ENCODE data around the gene INPP4A. TPM values are rescaled to one million over a fixed set of nuclear protein-coding genes. Genes with fewer than 3 reads are reported as not detected.

The INPP4A gene
- total RNA-seq, 2 donors from 2014 or later = 10.9 to 12.2 TPM

GRCh38 chr2:98522854-98523253, 78.2 kb downstream of the INPP4A start:
- Histone ChIP-seq H3K27me3 (no peaks in the 10 kb centered on the region), H3K9me3 (no peaks in the 10 kb centered on the region), H3K4me3 (no peak overlapping the region), H3K36me3 (replicated peaks in 1 of 2; ENCODE audit: insufficient read depth in 1 of 2, low read depth in 2 of 2) (no peaks in the 10 kb centered on the region), H3K4me1 (peaks cover 13% of the 10 kb centered on the region), H3K27ac (no peak overlapping the region)
- ATAC-seq = no peak
- 90 to 93% methylated on average over 2 of the region's 2 CpGs for WGBS, 2 donors
- no peak for DNase-seq
- no peak for TF ChIP-seq POLR2A (IDR thresholded peaks at IDR 0.05)
- TF ChIP-seq CTCF (IDR thresholded peaks at IDR 0.05) = no peak
- intact Hi-C loops (cut with DNase I) = no loop called here

- Histone ChIP-seq H3K4me1 (peaks cover 9% of the 10 kb centered on the region), H3K27me3 (no peaks in the 10 kb centered on the region), H3K27ac (no peak overlapping the region), H3K36me3 (replicated peaks in 1 of 2; ENCODE audit: insufficient read depth in 1 of 2, low read depth in 2 of 2) (no peaks in the 10 kb centered on the region), H3K9me3 (no peaks in the 10 kb centered on the region), H3K4me3 (no peak overlapping the region)
- 36 to 42% methylated on average over 3 of the region's 3 CpGs for WGBS, 2 donors
- TF ChIP-seq POLR2A (IDR thresholded peaks at IDR 0.05) = no peak
- TF ChIP-seq CTCF (IDR thresholded peaks at IDR 0.05) = no peak
- ATAC-seq = peak; percentile 81
- intact Hi-C loops (cut with DNase I) = no loop called here
- peak in 1 of 4 donors; percentile 14 for DNase-seq
Observed at GRCh38 chr2:98524168-98524567, 79.5 kb downstream of the INPP4A start.

GRCh38 chr2:98528349-98528748, 83.7 kb downstream of the INPP4A start:
- Histone ChIP-seq H3K4me3 (no peak overlapping the region), H3K4me1 (peaks cover 8% of the 10 kb centered on the region), H3K27ac (no peak overlapping the region), H3K36me3 (replicated peaks in 1 of 2; ENCODE audit: insufficient read depth in 1 of 2, low read depth in 2 of 2) (no peaks in the 10 kb centered on the region), H3K27me3 (no peaks in the 10 kb centered on the region), H3K9me3 (no peaks in the 10 kb centered on the region)
- intact Hi-C loops (cut with DNase I) = no loop called here
- TF ChIP-seq POLR2A (IDR thresholded peaks at IDR 0.05) (no peak), CTCF (IDR thresholded peaks at IDR 0.05) (no peak)
- ATAC-seq (no peak), DNase-seq (no peak)

- Histone ChIP-seq H3K27me3 (no peaks in the 10 kb centered on the region), H3K4me3 (no peak overlapping the region), H3K4me1 (no peaks in the 10 kb centered on the region), H3K27ac (no peak overlapping the region), H3K9me3 (no peaks in the 10 kb centered on the region), H3K36me3 (replicated peaks in 1 of 2; ENCODE audit: insufficient read depth in 1 of 2, low read depth in 2 of 2) (no peaks in the 10 kb centered on the region)
- no peak for TF ChIP-seq POLR2A (IDR thresholded peaks at IDR 0.05)
- no peak for TF ChIP-seq CTCF (IDR thresholded peaks at IDR 0.05)
- no peak for DNase-seq
- intact Hi-C loops (cut with DNase I) = no loop called here
- 74 to 94% methylated on average over 1 of the region's 1 CpG for WGBS, 2 donors
- ATAC-seq = no peak
Observed at GRCh38 chr2:98530114-98530513, 85.5 kb downstream of the INPP4A start.

- Histone ChIP-seq H3K9me3 (no peaks in the 10 kb centered on the region), H3K4me3 (no peak overlapping the region), H3K36me3 (replicated peaks in 1 of 2; ENCODE audit: insufficient read depth in 1 of 2, low read depth in 2 of 2) (no peaks in the 10 kb centered on the region), H3K4me1 (no peaks in the 10 kb centered on the region), H3K27me3 (no peaks in the 10 kb centered on the region), H3K27ac (no peak overlapping the region)
- no peak for TF ChIP-seq CTCF (IDR thresholded peaks at IDR 0.05)
- TF ChIP-seq POLR2A (IDR thresholded peaks at IDR 0.05) = no peak
- WGBS, 2 donors = 64 to 74% methylated on average over 6 of the region's 6 CpGs
- intact Hi-C loops (cut with DNase I) = no loop called here
- ATAC-seq (no peak), DNase-seq (no peak)
Observed at GRCh38 chr2:98532756-98533155, 88.1 kb downstream of the INPP4A start.
